ENCODE data around the gene ONECUT3. TPM values are rescaled to one million over a fixed set of nuclear protein-coding genes. Genes with fewer than 3 reads are reported as not detected.

The ONECUT3 gene
- polyA plus RNA-seq, 1 donor, result 1.6 TPM

GRCh38 chr19:1736927-1737326 is 16.4 kb upstream of the ONECUT3 start:
- no CpG with 5 or more reads among the region's 22 CpGs for WGBS (ENCODE audit: insufficient coverage, low lambda C conversion rate)
- Histone ChIP-seq H3K27me3 (ENCODE audit: control insufficient read depth, insufficient read depth, low read length) (peaks cover 64% of the 10 kb centered on the region), H3K4me1 (ENCODE audit: control insufficient read depth, insufficient read depth, low read length) (no peaks in the 10 kb centered on the region), H3K9me3 (ENCODE audit: control insufficient read depth, low read depth, low read length) (no peaks in the 10 kb centered on the region), H3K36me3 (ENCODE audit: control insufficient read depth, insufficient read depth, low read length) (no peaks in the 10 kb centered on the region), H3K27ac (ENCODE audit: low read length) (no peak overlapping the region), H3K4me3 (ENCODE audit: low read length) (no peak overlapping the region)
- DNase-seq, result no peak

GRCh38 chr19:1739960-1740629 is 13.2 kb upstream of the ONECUT3 start:
- H3K9me3 ChIP-seq (ENCODE audit: control insufficient read depth, low read depth, low read length), result no peaks in the 10 kb centered on the region
- no peaks in the 10 kb centered on the region for H3K4me1 ChIP-seq (ENCODE audit: control insufficient read depth, insufficient read depth, low read length)
- H3K27me3 ChIP-seq (ENCODE audit: control insufficient read depth, insufficient read depth, low read length), result peaks cover 63% of the 10 kb centered on the region
- H3K4me3 ChIP-seq (ENCODE audit: low read length), result no peak overlapping the region
- WGBS (ENCODE audit: insufficient coverage, low lambda C conversion rate), result no CpG with 5 or more reads among the region's 11 CpGs
- DNase-seq, result no peak
- no peak overlapping the region for H3K27ac ChIP-seq (ENCODE audit: low read length)
- no peaks in the 10 kb centered on the region for H3K36me3 ChIP-seq (ENCODE audit: control insufficient read depth, insufficient read depth, low read length)

GRCh38 chr19:1742989-1743696 is 10.2 kb upstream of the ONECUT3 start:
- Histone ChIP-seq H3K36me3 (ENCODE audit: control insufficient read depth, insufficient read depth, low read length) (no peaks in the 10 kb centered on the region), H3K27ac (ENCODE audit: low read length) (no peak overlapping the region), H3K4me3 (ENCODE audit: low read length) (no peak overlapping the region), H3K27me3 (ENCODE audit: control insufficient read depth, insufficient read depth, low read length) (peaks cover 65% of the 10 kb centered on the region), H3K9me3 (ENCODE audit: control insufficient read depth, low read depth, low read length) (peaks cover 8% of the 10 kb centered on the region), H3K4me1 (ENCODE audit: control insufficient read depth, insufficient read depth, low read length) (no peaks in the 10 kb centered on the region)
- WGBS (ENCODE audit: insufficient coverage, low lambda C conversion rate), result no CpG with 5 or more reads among the region's 34 CpGs
- DNase-seq, result no peak

GRCh38 chr19:1744133-1744665 is 9.1 kb upstream of the ONECUT3 start:
- no peak overlapping the region for H3K4me3 ChIP-seq (ENCODE audit: low read length)
- no peak overlapping the region for H3K27ac ChIP-seq (ENCODE audit: low read length)
- H3K27me3 ChIP-seq (ENCODE audit: control insufficient read depth, insufficient read depth, low read length), result peaks cover 67% of the 10 kb centered on the region
- H3K9me3 ChIP-seq (ENCODE audit: control insufficient read depth, low read depth, low read length), result peaks cover 15% of the 10 kb centered on the region
- DNase-seq, result no peak
- no CpG with 5 or more reads among the region's 10 CpGs for WGBS (ENCODE audit: insufficient coverage, low lambda C conversion rate)
- no peaks in the 10 kb centered on the region for H3K36me3 ChIP-seq (ENCODE audit: control insufficient read depth, insufficient read depth, low read length)
- H3K4me1 ChIP-seq (ENCODE audit: control insufficient read depth, insufficient read depth, low read length), result no peaks in the 10 kb centered on the region

GRCh38 chr19:1744822-1745563 is 8.3 kb upstream of the ONECUT3 start:
- peaks cover 73% of the 10 kb centered on the region for H3K27me3 ChIP-seq (ENCODE audit: control insufficient read depth, insufficient read depth, low read length)

GRCh38 chr19:1745589-1746031 is 7.7 kb upstream of the ONECUT3 start:
- no peak overlapping the region for H3K27ac ChIP-seq (ENCODE audit: low read length)
- DNase-seq, result no peak
- 8% methylated on average over 2 of the region's 14 CpGs for WGBS (ENCODE audit: insufficient coverage, low lambda C conversion rate)
- H3K9me3 ChIP-seq (ENCODE audit: control insufficient read depth, low read depth, low read length), result peaks cover 20% of the 10 kb centered on the region
- H3K4me1 ChIP-seq (ENCODE audit: control insufficient read depth, insufficient read depth, low read length), result no peaks in the 10 kb centered on the region
- peaks cover 74% of the 10 kb centered on the region for H3K27me3 ChIP-seq (ENCODE audit: control insufficient read depth, insufficient read depth, low read length)
- H3K4me3 ChIP-seq (ENCODE audit: low read length), result no peak overlapping the region
- H3K36me3 ChIP-seq (ENCODE audit: control insufficient read depth, insufficient read depth, low read length), result no peaks in the 10 kb centered on the region

More at GRCh38 chr19:1744822-1745563, 8.3 kb upstream of the ONECUT3 start:
- no peak for DNase-seq
- Histone ChIP-seq H3K4me1 (ENCODE audit: control insufficient read depth, insufficient read depth, low read length) (no peaks in the 10 kb centered on the region), H3K27ac (ENCODE audit: low read length) (no peak overlapping the region), H3K36me3 (ENCODE audit: control insufficient read depth, insufficient read depth, low read length) (no peaks in the 10 kb centered on the region), H3K9me3 (ENCODE audit: control insufficient read depth, low read depth, low read length) (peaks cover 20% of the 10 kb centered on the region), H3K4me3 (ENCODE audit: low read length) (no peak overlapping the region)
- WGBS (ENCODE audit: insufficient coverage, low lambda C conversion rate), result no CpG with 5 or more reads among the region's 19 CpGs

- WGBS (ENCODE audit: insufficient coverage, low lambda C conversion rate), result no CpG with 5 or more reads among the region's 31 CpGs
- no peaks in the 10 kb centered on the region for H3K36me3 ChIP-seq (ENCODE audit: control insufficient read depth, insufficient read depth, low read length)
- peaks cover 20% of the 10 kb centered on the region for H3K9me3 ChIP-seq (ENCODE audit: control insufficient read depth, low read depth, low read length)
- no peak overlapping the region for H3K27ac ChIP-seq (ENCODE audit: low read length)
- H3K4me1 ChIP-seq (ENCODE audit: control insufficient read depth, insufficient read depth, low read length), result no peaks in the 10 kb centered on the region
- H3K4me3 ChIP-seq (ENCODE audit: low read length), result no peak overlapping the region
- DNase-seq, result no peak
- peaks cover 85% of the 10 kb centered on the region for H3K27me3 ChIP-seq (ENCODE audit: control insufficient read depth, insufficient read depth, low read length)
These were observed 6.7 kb upstream of the ONECUT3 start for GRCh38 chr19:1746401-1747284.

GRCh38 chr19:1747285-1748114 is 5.8 kb upstream of the ONECUT3 start:
- peaks cover 91% of the 10 kb centered on the region for H3K27me3 ChIP-seq (ENCODE audit: control insufficient read depth, insufficient read depth, low read length)
- H3K4me3 ChIP-seq (ENCODE audit: low read length), result no peak overlapping the region
- no peak overlapping the region for H3K27ac ChIP-seq (ENCODE audit: low read length)
- no peak for DNase-seq
- H3K36me3 ChIP-seq (ENCODE audit: control insufficient read depth, insufficient read depth, low read length), result no peaks in the 10 kb centered on the region
- H3K4me1 ChIP-seq (ENCODE audit: control insufficient read depth, insufficient read depth, low read length), result no peaks in the 10 kb centered on the region
- H3K9me3 ChIP-seq (ENCODE audit: control insufficient read depth, low read depth, low read length), result peaks cover 20% of the 10 kb centered on the region
- no CpG with 5 or more reads among the region's 22 CpGs for WGBS (ENCODE audit: insufficient coverage, low lambda C conversion rate)

- H3K4me1 ChIP-seq (ENCODE audit: control insufficient read depth, insufficient read depth, low read length), result no peaks in the 10 kb centered on the region
- no peak overlapping the region for H3K4me3 ChIP-seq (ENCODE audit: low read length)
These were observed 5.0 kb upstream of the ONECUT3 start for GRCh38 chr19:1748115-1748872.

More at GRCh38 chr19:1748115-1748872, 5.0 kb upstream of the ONECUT3 start:
- Histone ChIP-seq H3K27ac (ENCODE audit: low read length) (no peak overlapping the region), H3K9me3 (ENCODE audit: control insufficient read depth, low read depth, low read length) (peaks cover 20% of the 10 kb centered on the region), H3K36me3 (ENCODE audit: control insufficient read depth, insufficient read depth, low read length) (no peaks in the 10 kb centered on the region), H3K27me3 (ENCODE audit: control insufficient read depth, insufficient read depth, low read length) (peaks cover 90% of the 10 kb centered on the region)
- DNase-seq, result no peak
- WGBS (ENCODE audit: insufficient coverage, low lambda C conversion rate), result no CpG with 5 or more reads among the region's 61 CpGs

All from large intestine (tissue), 3 donors.